PC-9 (cell line): Measurements from ENCODE around the gene SLC25A28.

Experiments
- EZH2 ChIP-seq: fragments of 200-600 bp; sonication (generic); IDR thresholded peaks from 2 replicates; pipeline ENCODE4 v1.8.0; 2017; ENCODE audit warnings: antibody characterized with exemption, low read depth
- TF ChIP-seq, protein P1 (sequence below): fragments of 200-600 bp; sonication (generic); conservative IDR thresholded peaks from 2 replicates; pipeline ENCODE4 v1.6.1; 2017; ENCODE audit warnings: mixed run types, antibody characterized with exemption, mild to moderate bottlenecking, moderate library complexity

DNA sequence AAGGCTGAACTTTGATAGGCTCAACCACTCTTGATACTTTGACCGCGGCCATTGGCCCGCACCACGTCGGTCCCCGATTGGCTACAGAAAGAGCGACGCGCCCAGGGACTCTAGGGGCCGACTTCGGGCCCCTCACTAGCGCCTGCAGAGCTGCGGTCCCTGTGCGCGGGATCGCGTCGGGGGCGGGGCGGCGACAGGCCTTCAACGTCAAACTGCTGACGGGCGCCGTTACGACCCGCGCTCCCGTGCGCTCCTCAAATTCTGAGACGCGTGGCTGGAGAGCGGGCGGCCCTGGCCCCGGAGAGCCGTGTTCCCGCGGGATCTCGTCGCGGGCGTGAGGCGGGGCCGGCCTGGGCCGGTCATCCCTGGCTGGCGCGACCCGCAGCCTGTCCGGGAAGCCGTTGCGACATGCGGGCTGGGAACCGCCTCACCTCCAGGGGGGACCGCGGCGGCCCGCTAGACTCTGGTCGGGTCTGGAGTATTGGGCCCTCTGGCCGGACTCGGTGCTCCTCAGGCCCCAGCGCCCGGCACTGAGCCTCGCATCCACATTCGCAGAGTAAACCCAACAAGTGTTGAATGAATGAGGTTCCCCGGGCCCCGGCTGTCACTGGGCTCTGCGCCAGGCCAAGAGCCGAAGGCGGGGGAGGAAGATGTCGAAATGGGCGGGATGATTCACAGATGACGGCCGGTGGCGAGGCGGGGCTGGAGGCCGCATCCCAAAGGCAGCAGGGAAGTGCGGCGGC is 643 bp upstream of the SLC25A28 start:
- TF ChIP-seq, protein P1, sequence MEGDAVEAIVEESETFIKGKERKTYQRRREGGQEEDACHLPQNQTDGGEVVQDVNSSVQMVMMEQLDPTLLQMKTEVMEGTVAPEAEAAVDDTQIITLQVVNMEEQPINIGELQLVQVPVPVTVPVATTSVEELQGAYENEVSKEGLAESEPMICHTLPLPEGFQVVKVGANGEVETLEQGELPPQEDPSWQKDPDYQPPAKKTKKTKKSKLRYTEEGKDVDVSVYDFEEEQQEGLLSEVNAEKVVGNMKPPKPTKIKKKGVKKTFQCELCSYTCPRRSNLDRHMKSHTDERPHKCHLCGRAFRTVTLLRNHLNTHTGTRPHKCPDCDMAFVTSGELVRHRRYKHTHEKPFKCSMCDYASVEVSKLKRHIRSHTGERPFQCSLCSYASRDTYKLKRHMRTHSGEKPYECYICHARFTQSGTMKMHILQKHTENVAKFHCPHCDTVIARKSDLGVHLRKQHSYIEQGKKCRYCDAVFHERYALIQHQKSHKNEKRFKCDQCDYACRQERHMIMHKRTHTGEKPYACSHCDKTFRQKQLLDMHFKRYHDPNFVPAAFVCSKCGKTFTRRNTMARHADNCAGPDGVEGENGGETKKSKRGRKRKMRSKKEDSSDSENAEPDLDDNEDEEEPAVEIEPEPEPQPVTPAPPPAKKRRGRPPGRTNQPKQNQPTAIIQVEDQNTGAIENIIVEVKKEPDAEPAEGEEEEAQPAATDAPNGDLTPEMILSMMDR: no peak
- no peak for TF ChIP-seq EZH2
